Measurements from ENCODE around the gene CDH3.
"Not testable (repeated sequence)": the region's sequence is repeated elsewhere in the genome, so short reads cannot be mapped to it uniquely, and the experiment has no call there.

CDH3 gene

GRCh38 chr16:68707340-68708152 is 62.4 kb downstream of the CDH3 start:
- no peak for DNase-seq

GRCh38 chr16:68710211-68710610 is 65.1 kb downstream of the CDH3 start:
- no peak for DNase-seq

GRCh38 chr16:68711421-68712139 is 66.5 kb downstream of the CDH3 start:
- DNase-seq = no peak

- DNase-seq = no peak
Observed at GRCh38 chr16:68713361-68713760, 68.3 kb downstream of the CDH3 start.

GRCh38 chr16:68715471-68715870 is 70.4 kb downstream of the CDH3 start:
- DNase-seq = no peak

GRCh38 chr16:68716516-68716915 is 71.4 kb downstream of the CDH3 start:
- DNase-seq = not testable (repeated sequence)

- DNase-seq = no peak
Observed at GRCh38 chr16:68717684-68718083, 72.6 kb downstream of the CDH3 start.

GRCh38 chr16:68718590-68718989 is 73.5 kb downstream of the CDH3 start:
- DNase-seq = no peak

- no peak for DNase-seq
Observed at GRCh38 chr16:68719993-68720489, 74.9 kb downstream of the CDH3 start.

GRCh38 chr16:68722119-68723024 is 77.3 kb downstream of the CDH3 start:
- DNase-seq = no peak

- DNase-seq = no peak
Observed at GRCh38 chr16:68724797-68725196, 79.7 kb downstream of the CDH3 start.

GRCh38 chr16:68728523-68728922 is 83.4 kb downstream of the CDH3 start:
- DNase-seq = no peak

- no peak for DNase-seq
Observed at GRCh38 chr16:68731637-68732036, 86.5 kb downstream of the CDH3 start.

GRCh38 chr16:68732042-68732680 is 87.1 kb downstream of the CDH3 start:
- DNase-seq = no peak

GRCh38 chr16:68732741-68733399 is 87.8 kb downstream of the CDH3 start:
- DNase-seq = no peak

GRCh38 chr16:68733570-68733969 is 88.5 kb downstream of the CDH3 start:
- no peak for DNase-seq

GRCh38 chr16:68734782-68735181 is 89.7 kb downstream of the CDH3 start:
- no peak for DNase-seq

- no peak for DNase-seq
Observed at GRCh38 chr16:68736561-68736960, 91.5 kb downstream of the CDH3 start.

GRCh38 chr16:68737046-68737729 is 92.1 kb downstream of the CDH3 start, which contains the start of gene CDH1:
CDH1 (plus strand) TSS chr16:68737292; CDS start chr16:68737416, 124 bp downstream.
- no peak for DNase-seq

GRCh38 chr16:68737730-68738629 is 92.9 kb downstream of the CDH3 start:
- DNase-seq = no peak
